Calu3 (cell line): ENCODE measurements around the gene PDGFA. TPM values are rescaled to one million over a fixed set of nuclear protein-coding genes. Genes with fewer than 3 reads are reported as not detected.

Experiments
- BruUV-seq: library from RNA; stranded (reverse); fragments of 400-500 nt; replicated peaks from 2 replicates; lab custom pipeline; 2021; lab: Mats Ljungman, UMichigan
- CTCF ChIA-PET: fragments of 300-600 bp; sonication (Branson Sonifier 250); formaldehyde crosslinking; loops from one replicate; lab custom pipeline; 2022; ENCODE audit warnings: antibody characterized with exemption; lab: Charles Lee
- DNase-seq: peaks from one replicate; pipeline ENCODE4 v3.0.0; 2022
- H3K27ac Mint-ChIP-seq: one replicate; pipeline ENCODE4 v1.8.0; 2022; ENCODE audit warnings: mixed read lengths; ENCODE audit not compliant: unreplicated experiment
- H3K27me3 Mint-ChIP-seq: one replicate; pipeline ENCODE4 v1.8.0; 2022; ENCODE audit warnings: mixed read lengths; ENCODE audit not compliant: unreplicated experiment
- H3K36me3 Mint-ChIP-seq: one replicate; pipeline ENCODE4 v1.8.0; 2022; ENCODE audit warnings: mild to moderate bottlenecking, moderate library complexity, mixed read lengths; ENCODE audit not compliant: insufficient read depth, unreplicated experiment
- H3K4me1 Mint-ChIP-seq: one replicate; pipeline ENCODE4 v1.8.0; 2022; ENCODE audit warnings: mild to moderate bottlenecking, low read depth, mixed read lengths; ENCODE audit not compliant: unreplicated experiment
- H3K4me3 Mint-ChIP-seq: one replicate; pipeline ENCODE4 v1.8.0; 2022; ENCODE audit warnings: mild to moderate bottlenecking, low read depth, moderate library complexity, mixed read lengths; ENCODE audit not compliant: unreplicated experiment
- H3K9me3 Mint-ChIP-seq: one replicate; pipeline ENCODE4 v1.8.0; 2022; ENCODE audit warnings: low read depth, mixed read lengths; ENCODE audit not compliant: unreplicated experiment
- intact Hi-C: fragments of 100-400 bp; cut with micrococcal nuclease; formaldehyde crosslinking; loops from one replicate; pipeline ENCODE4 v1.10.0; 2022; ENCODE audit not compliant: unreplicated experiment
- total RNA-seq: library from RNA; stranded (reverse); gene quantifications from 2 replicates; pipeline ENCODE4 v1.2.3, GENCODE V29; 2022
- TF ChIP-seq, protein P1 (sequence below): fragments of 200-600 bp; IDR thresholded peaks from one replicate; pipeline ENCODE4 v1.8.0; 2022; ENCODE audit warnings: antibody characterized with exemption; ENCODE audit not compliant: unreplicated experiment

Gene PDGFA
- total RNA-seq, 1 experiment from 2014 or later, result 4.5 TPM

DNA sequence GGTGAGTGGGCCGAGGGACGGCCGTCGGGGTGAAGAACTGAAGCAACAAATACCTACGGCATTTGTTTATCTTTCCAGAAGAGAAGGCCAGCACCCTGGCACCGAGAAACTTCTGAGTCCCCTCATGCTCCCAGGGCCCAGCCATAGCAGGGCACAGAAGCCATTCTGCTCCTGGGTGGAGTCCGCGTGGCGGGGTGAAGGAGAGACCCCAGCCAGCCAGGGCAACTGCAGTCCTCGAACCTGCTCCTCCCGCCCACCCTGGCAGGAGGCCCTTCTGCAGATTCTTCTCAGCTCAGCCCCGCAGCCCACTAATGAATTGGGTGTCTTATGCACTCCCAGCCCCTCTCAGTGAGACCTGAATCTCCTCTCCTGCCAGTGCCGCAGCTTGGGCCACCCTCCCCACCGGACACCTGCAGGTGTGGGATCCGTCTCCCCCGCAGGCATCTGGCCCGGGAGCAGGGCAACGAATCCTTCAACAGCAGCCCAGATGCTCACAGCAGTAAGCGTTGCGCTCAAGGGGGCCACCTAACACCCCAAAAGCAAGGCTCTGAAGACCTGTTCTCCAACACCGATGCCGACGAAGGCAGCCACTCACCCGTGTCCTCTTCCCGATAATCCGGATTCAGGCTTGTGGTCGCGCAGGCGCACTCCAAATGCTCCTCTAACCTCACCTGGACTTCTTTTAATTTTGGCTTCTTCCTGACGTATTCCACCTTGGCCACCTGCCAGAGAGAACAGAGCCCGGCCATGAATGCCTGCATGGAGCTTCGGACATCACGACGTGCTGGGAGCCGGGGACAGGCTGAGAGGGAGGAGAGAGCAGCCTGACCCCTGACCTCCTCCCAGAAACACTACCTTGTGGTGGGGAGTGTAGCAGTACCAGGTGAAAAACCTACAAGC lies 18.9 kb downstream of the PDGFA start:
- DNase-seq, result no peak
- TF ChIP-seq, protein P1, sequence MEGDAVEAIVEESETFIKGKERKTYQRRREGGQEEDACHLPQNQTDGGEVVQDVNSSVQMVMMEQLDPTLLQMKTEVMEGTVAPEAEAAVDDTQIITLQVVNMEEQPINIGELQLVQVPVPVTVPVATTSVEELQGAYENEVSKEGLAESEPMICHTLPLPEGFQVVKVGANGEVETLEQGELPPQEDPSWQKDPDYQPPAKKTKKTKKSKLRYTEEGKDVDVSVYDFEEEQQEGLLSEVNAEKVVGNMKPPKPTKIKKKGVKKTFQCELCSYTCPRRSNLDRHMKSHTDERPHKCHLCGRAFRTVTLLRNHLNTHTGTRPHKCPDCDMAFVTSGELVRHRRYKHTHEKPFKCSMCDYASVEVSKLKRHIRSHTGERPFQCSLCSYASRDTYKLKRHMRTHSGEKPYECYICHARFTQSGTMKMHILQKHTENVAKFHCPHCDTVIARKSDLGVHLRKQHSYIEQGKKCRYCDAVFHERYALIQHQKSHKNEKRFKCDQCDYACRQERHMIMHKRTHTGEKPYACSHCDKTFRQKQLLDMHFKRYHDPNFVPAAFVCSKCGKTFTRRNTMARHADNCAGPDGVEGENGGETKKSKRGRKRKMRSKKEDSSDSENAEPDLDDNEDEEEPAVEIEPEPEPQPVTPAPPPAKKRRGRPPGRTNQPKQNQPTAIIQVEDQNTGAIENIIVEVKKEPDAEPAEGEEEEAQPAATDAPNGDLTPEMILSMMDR, result no peak
- Mint-ChIP-seq H3K27ac (no peak overlapping the region), H3K27me3 (no peaks in the 10 kb centered on the region), H3K4me3 (no peak overlapping the region), H3K9me3 (no peaks in the 10 kb centered on the region), H3K4me1 (peaks cover 36% of the 10 kb centered on the region), H3K36me3 (peaks cover 25% of the 10 kb centered on the region)
- BruUV-seq, result no TSS peak
- intact Hi-C loops, result loop anchor here (10.0 kb wide), 1 partner anchor 176 kb away; no protein-coding TSS in a partner anchor
- CTCF ChIA-PET, result no interaction called here

GRCh38 chr7:499853-500485 lies 19.7 kb downstream of the PDGFA start:
- no TSS peak for BruUV-seq
- no peaks in the 10 kb centered on the region for H3K27me3 Mint-ChIP-seq
- H3K9me3 Mint-ChIP-seq, result no peaks in the 10 kb centered on the region
- intact Hi-C loops, result loop anchor here (10.0 kb wide), 1 partner anchor 175 kb away; no protein-coding TSS in a partner anchor
- H3K4me1 Mint-ChIP-seq, result peaks cover 29% of the 10 kb centered on the region
- H3K4me3 Mint-ChIP-seq, result no peak overlapping the region
- CTCF ChIA-PET, result no interaction called here
- DNase-seq, result no peak
- TF ChIP-seq, protein P1, result no peak
- H3K36me3 Mint-ChIP-seq, result peaks cover 17% of the 10 kb centered on the region
- H3K27ac Mint-ChIP-seq, result no peak overlapping the region

GRCh38 chr7:498678-499641 lies 20.7 kb downstream of the PDGFA start:
- Mint-ChIP-seq H3K27ac (no peak overlapping the region), H3K36me3 (peaks cover 8% of the 10 kb centered on the region), H3K4me3 (no peak overlapping the region), H3K4me1 (peaks cover 19% of the 10 kb centered on the region), H3K9me3 (no peaks in the 10 kb centered on the region), H3K27me3 (no peaks in the 10 kb centered on the region)
- intact Hi-C loops, result no loop called here
- CTCF ChIA-PET, result no interaction called here
- BruUV-seq, result no TSS peak
- TF ChIP-seq, protein P1, result no peak
- no peak for DNase-seq
